D721Med (cell line): ENCODE results near the gene POFUT2.

Experiments used
- DNase-seq: peaks from one replicate; pipeline ENCODE4 v3.0.0; 2011; ENCODE audit warnings: low spot score; ENCODE audit not compliant: insufficient read length
- FAIRE-seq: peaks from 2 replicates; lab custom pipeline; 2011; peaks lifted over from hg19 to GRCh38; lab: Jason Lieb, UNC
- CTCF ChIP-seq: IDR thresholded peaks from 2 replicates; pipeline ENCODE4 v1.5.1; 2012; ENCODE audit warnings: mild to moderate bottlenecking, control low read depth; ENCODE audit not compliant: insufficient read depth; ENCODE audit errors: missing control alignments

Gene POFUT2

GRCh38 chr21:45255381-45256020 is 32.2 kb downstream of the POFUT2 start:
- TF ChIP-seq CTCF = no peak
- DNase-seq (no peak), FAIRE-seq (no peak)

- TF ChIP-seq CTCF = no peak
- FAIRE-seq (no peak), DNase-seq (no peak)
These were observed 33.2 kb downstream of the POFUT2 start for GRCh38 chr21:45254460-45254930.

GRCh38 chr21:45253633-45254459 is 33.8 kb downstream of the POFUT2 start:
- DNase-seq (no peak), FAIRE-seq (no peak)
- no peak for TF ChIP-seq CTCF

GRCh38 chr21:45253180-45253579 is 34.5 kb downstream of the POFUT2 start:
- no peak for TF ChIP-seq CTCF
- DNase-seq = no peak
- FAIRE-seq = no peak

GRCh38 chr21:45252448-45252925 is 35.2 kb downstream of the POFUT2 start:
- no peak for DNase-seq
- no peak for TF ChIP-seq CTCF
- no peak for FAIRE-seq

- no peak for TF ChIP-seq CTCF
- FAIRE-seq (no peak), DNase-seq (no peak)
These were observed 35.9 kb downstream of the POFUT2 start for GRCh38 chr21:45251635-45252447.
